ENCODE measurements around the gene MVB12B. TPM values are rescaled to one million over a fixed set of nuclear protein-coding genes. Genes with fewer than 3 reads are reported as not detected.

MVB12B gene
- total RNA-seq, 1 experiment from 2014 or later = 5.8 TPM

GRCh38 chr9:126428534-126429175, 102.0 kb downstream of the MVB12B start:
- Mint-ChIP-seq H3K27me3 (ENCODE audit: low read depth) (peaks cover 2% of the 10 kb centered on the region; the same call in 1 of the 2 replicates), H3K4me3 (no peak overlapping the region), H3K9me3 (peaks cover 0 to 2% of the 10 kb centered on the region in 2 experiments; a peak in 1 of 5 replicates), H3K4me1 (peaks cover 6 to 9% of the 10 kb centered on the region in 2 experiments), H3K27ac (no peak overlapping the region; a peak in 1 of 7 replicates), H3K36me3 (ENCODE audit: insufficient read depth in 1 of 3, low read depth in 3 of 3) (no peaks in the 10 kb centered on the region)
- Histone ChIP-seq H3K9ac (ENCODE audit: extremely low read depth, insufficient read length, low read length) (no peak overlapping the region), H2AFZ (ENCODE audit: low read length) (no peak overlapping the region), H3K27me3 (ENCODE audit: insufficient read depth, low read length) (no peaks in the 10 kb centered on the region), H3K4me2 (ENCODE audit: insufficient read depth, insufficient read length, low read length) (no peak overlapping the region), H3K56ac (ENCODE audit: insufficient read length, low read depth, low read length) (no peak overlapping the region), H2AK5ac (ENCODE audit: insufficient read length, low read length) (no peak overlapping the region), H3K27ac (ENCODE audit: insufficient read length, low read depth, low read length) (no peak overlapping the region), H2BK15ac (ENCODE audit: low read depth, low read length) (no peak overlapping the region), H3K9me3 (ENCODE audit: control insufficient read depth, low read depth, low read length) (no peaks in the 10 kb centered on the region), H3K4me1 (ENCODE audit: insufficient read depth, low read length) (0 out of 2 replicates have a peak, but pooled peaks cover 2% of the 10 kb centered on the region), H3K18ac (ENCODE audit: insufficient read length, low read depth, low read length) (no peak overlapping the region), H2BK120ac (ENCODE audit: low read depth, low read length, poor library complexity, severe bottlenecking) (no peak overlapping the region), H3T11ph (ENCODE audit: low read length) (no peak overlapping the region), H2BK20ac (ENCODE audit: low read depth, low read length, poor library complexity, severe bottlenecking) (no peak overlapping the region), H4K91ac (ENCODE audit: insufficient read length, low read depth, low read length) (no peak overlapping the region), H4K8ac (replicated peaks; ENCODE audit: insufficient read length, low read depth, low read length) (no peak overlapping the region), H4K5ac (ENCODE audit: insufficient read length, low read depth, low read length) (no peak overlapping the region), H2BK12ac (ENCODE audit: insufficient read length, low read depth, low read length) (no peak overlapping the region), H3K23me2 (ENCODE audit: insufficient read length, low read depth, low read length, poor library complexity, severe bottlenecking) (no peaks in the 10 kb centered on the region), H3K23ac (ENCODE audit: insufficient read length, low read depth, low read length) (no peak overlapping the region), H2BK5ac (ENCODE audit: insufficient read length, low read length) (no peak overlapping the region), H3K79me2 (ENCODE audit: insufficient read depth, low read length) (no peaks in the 10 kb centered on the region), H3K79me1 (ENCODE audit: insufficient read depth, low read depth, low read length, poor library complexity, severe bottlenecking) (no peaks in the 10 kb centered on the region), H3K4ac (ENCODE audit: low read depth, low read length) (no peak overlapping the region), H4K20me1 (ENCODE audit: control insufficient read depth, insufficient read depth, insufficient read length) (no peaks in the 10 kb centered on the region), H3K14ac (ENCODE audit: insufficient read depth, low read length) (no peak overlapping the region)
- no CpG with 5 or more reads among the region's 9 CpGs for WGBS (ENCODE audit: extremely low coverage, insufficient read length, low lambda C conversion rate)
- TF ChIP-seq, protein P1, sequence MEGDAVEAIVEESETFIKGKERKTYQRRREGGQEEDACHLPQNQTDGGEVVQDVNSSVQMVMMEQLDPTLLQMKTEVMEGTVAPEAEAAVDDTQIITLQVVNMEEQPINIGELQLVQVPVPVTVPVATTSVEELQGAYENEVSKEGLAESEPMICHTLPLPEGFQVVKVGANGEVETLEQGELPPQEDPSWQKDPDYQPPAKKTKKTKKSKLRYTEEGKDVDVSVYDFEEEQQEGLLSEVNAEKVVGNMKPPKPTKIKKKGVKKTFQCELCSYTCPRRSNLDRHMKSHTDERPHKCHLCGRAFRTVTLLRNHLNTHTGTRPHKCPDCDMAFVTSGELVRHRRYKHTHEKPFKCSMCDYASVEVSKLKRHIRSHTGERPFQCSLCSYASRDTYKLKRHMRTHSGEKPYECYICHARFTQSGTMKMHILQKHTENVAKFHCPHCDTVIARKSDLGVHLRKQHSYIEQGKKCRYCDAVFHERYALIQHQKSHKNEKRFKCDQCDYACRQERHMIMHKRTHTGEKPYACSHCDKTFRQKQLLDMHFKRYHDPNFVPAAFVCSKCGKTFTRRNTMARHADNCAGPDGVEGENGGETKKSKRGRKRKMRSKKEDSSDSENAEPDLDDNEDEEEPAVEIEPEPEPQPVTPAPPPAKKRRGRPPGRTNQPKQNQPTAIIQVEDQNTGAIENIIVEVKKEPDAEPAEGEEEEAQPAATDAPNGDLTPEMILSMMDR (conservative IDR thresholded peaks at IDR 0.05) = no peak
- no peak for DNase-seq
